SW 1271 (cell line): ENCODE measurements around the gene ABCA10.

Experiments used
- DNase-seq, 2 experiments: peaks; one replicate each; lab custom pipeline; 2025; lab: John Stamatoyannopoulos, UW

ABCA10 gene

DNA sequence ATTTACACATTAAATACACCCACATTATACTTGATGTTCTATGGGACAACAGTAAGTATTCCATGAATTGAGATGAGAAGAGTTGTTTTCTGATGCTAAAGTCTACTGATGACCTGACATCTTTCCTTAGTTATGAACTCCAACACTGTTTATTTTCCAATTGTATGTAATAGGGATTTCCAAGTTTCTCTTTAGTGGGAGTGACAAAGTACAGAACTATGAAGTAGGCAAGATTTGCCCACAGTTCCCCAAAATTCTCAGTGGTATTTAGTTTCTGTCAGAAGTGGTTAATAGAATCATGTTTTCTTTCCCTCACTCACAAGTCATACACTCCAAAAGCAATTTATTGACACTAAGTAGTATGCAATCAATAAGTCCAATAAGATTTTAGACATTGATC lies 64.4 kb downstream of the ABCA10 start:
- no peak for DNase-seq

DNA sequence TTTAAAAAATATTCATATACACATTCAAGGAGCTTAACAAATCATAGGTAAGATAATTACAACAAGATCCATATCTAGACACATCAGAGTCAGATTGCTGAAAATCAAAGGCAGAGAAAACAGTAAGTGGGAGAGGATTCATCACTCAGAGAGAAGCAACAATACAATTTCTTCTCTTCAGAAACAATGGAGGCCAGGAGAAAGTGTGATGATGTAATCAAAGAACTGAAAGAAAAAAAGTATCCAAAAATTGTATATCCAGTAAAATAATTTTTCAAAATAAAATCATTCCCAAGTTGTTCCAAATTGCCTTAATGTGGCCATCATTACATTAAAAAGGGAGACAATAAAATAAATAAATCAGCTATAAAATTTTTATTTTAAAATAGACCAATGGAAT lies 69.2 kb downstream of the ABCA10 start:
- no peak for DNase-seq

DNA sequence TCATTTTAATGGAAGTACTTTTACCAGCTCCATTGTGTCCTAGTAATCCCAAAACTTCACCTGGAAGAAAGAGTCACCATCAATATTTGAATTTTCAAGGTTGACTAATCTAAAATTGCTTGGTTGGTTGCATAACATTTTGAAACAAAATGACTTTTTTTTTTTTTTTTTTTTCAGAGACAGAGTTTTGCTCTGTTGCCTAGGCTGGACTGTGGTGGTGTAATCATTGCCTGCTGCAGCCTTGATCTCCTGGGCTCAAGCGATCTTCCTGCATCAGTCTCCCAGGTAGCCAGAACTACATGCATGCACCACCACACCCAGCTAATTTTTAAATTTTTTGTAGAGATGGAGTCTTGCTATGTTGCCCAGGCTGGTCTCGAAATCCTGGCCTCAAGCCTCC lies 74.4 kb downstream of the ABCA10 start:
- no peak for DNase-seq

DNA sequence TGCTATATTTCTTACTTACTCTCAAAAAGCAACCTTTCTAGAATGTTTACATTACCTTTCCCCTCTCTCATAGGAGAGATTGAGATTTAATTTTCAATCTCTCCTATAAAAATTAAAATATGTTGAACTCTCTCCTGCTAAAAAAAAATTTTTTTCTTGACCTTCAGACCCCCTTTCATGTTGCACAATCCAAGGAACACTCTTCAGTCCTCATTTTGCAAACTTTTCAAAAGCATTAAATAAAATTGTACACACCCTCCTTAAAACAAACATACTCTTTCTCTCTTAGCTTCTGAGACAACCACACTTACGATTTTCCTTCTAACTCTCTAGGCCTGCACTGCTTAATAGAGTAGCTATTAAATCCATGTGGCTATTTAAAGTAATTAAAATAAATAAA lies 78.3 kb downstream of the ABCA10 start:
- DNase-seq = no peak

DNA sequence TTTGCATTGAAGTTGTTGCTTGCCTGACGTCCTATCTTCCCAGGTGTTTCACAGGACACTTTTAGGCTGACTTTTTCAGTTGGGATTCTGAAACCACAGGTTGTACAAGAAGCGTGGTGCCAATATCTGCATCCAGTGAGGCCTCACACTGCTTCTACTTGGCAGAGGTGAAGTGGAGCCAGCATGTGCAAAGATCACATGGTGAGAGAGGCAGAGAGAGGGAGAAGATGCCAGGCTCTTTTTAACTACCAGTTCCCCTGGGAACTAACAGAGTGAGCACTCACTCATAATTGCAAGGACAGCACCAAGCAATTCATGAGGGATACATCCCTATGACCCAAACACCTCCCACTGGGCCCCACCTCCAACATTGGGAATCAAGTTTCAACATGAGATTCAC lies 81.2 kb downstream of the ABCA10 start:
- DNase-seq = no peak

DNA sequence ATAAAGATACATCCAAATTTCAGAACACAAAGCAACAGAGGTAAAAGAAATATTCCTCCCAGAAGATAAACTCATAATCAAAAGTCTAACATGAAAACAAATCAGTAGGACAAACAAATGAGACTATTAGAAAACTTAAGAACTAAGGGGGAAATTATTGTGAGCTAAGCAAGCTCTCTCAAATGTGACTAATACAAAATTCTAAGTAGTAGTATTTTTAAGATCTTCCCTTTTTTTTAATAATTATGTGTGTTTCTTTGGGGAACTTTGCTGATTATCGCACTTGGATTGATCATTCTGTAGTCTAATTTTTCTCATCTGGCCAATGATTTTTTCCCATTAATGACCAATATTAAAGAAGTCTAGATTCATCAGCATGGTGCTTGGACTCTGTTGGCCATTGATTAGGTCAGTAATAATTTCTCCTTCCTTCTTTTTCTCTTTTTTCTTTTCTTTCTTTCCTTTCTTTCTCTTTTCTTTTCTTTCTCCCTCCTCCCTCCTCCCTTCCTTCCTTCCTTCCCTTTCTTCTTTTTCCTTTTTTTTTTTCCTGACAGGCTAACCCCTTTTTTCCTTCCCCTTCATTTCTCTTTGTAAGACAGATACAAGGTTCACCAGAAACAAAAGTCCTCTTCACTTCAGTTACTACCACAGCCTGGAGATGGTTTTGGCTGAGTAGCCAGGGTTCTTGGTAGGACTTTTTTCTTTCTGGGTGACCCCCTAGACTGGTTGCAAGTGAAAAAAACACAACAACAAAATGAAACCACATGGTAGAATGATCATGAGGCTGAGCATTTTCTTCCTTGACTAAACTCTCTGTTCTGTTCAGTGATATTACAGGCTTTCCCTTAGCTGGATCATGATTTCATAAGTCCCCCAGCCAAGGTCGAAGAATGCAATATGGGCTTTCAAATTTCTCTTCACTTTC lies 84.0 kb downstream of the ABCA10 start:
- no peak for DNase-seq

DNA sequence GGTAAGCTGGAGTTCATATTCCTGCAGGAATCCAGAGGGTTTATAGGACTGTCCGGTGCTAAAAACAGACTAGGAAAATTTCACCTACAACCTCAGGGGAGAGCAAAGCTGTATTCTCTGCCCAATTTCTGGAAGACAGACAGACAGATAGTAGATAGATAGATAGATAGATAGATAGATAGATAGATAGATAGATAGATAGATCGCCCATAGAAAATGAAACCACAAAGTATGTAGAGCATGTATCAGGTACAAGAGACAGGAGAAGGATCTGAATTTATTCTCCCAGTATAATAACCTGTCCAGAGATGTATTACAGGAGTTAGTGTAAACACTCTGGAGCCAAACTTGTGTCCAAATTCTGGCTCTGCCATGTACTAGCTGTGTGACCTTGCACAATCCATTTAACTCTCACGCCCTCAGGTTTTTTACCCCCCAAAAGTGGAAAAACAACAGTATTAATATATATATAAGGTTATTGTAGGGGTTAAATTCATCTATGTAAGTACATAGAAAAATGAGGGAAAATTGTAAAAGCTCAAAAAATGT lies 84.9 kb downstream of the ABCA10 start:
- no peak for DNase-seq

DNA sequence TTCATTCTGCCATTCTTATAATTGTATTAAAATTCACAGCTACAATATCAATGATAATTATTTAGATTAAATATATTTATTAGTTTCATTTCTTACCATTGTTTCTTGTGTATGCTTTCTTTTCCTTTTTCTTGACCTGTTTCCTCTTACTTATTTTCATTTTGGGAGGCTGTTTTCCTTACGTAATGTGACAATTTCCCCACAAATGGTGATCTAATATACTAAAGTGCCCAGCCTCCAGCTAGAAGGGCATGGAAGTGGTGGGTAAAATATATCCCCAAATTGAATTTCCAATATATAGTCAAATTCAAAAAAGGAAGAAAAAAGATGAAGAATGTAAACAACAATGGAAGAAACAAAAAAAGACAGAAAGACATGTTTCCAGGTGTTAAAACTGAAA lies 85.5 kb downstream of the ABCA10 start:
- no peak for DNase-seq

DNA sequence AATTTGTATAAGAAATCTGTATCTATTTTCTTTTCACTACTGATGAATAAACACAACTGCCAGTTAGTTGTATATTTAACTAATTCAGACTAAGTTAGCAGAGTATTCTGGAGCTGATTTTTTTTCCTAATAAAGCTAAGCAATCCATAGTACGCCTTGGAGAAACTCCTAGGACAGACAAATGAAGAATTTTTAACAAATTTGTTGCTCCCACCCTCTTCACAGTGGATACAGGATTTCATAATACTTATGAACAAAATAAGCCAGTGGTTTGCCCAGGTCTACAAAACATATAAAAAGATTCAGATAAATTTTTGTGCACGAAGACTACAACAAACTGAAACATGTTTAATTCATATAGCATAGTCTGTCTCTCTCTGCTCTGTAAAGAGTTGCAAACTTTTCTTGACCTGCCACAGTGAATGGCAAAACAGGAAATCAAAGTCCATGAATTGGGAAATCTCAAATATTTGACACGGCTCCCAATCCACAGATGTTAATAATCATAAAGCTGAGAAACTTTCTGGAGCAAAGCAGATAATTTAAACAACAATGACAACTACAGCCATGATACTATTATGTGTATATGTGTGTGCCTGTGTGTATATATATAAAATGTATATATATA lies 86.3 kb downstream of the ABCA10 start:
- DNase-seq = no peak

DNA sequence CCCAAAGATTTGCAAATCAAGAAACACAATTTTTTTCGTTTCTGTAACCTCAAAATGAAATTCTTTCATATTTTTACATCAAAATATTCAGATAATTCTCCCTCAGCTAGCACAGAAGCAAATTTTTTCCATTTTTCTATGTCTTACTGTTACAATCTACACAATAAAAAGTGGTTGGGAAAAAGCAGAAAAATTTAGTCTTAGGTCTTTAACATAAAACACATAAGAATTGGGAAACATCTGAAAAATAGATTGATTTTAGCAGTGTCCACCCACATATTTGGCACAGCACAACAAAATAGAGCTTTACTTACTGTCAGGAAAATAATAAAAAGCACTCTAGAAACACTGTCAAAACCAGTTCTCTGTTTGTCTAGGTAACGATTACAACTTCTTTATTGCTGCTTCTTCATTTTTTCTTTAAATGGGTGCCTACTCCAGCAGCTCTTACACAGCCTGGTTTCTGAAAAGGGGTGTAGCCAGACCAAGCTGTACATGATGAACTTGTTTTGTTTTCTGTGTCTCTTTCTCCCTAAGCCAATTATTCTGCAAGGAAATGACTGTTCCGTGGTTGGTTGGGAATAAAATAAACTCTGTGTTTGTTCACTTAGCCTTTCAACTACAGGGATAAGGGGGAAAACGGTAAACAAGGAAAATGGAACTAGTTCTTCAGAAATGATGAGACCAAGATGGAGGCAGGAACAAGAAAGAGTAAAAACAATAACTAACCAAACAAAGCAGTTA lies 87.0 kb downstream of the ABCA10 start, which contains the start of gene ABCA6:
ABCA6 (minus strand) TSS at position 465 of the 744 bp plus-strand sequence. CDS start 1,192 bp downstream, outside the sequence.
- no peak for DNase-seq

DNA sequence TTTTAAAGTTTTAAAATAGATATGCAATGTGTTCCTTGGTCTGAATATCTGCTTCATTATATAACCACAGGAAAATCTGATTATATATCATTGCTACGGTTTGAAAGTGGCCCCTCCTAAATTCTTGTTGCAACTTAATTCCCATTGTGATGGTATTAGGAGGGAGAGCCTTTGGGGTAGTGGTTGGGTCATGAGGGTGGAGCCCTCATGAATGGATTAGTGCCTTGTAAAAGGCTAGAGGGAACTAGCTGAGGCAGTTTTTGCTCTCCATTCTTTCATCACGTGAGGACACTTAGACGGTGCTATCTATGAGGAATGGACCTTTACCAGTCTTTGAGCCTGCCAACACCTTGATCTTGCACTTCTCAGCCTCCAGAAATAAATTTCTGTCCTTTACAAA lies 94.5 kb downstream of the ABCA10 start:
- no peak for DNase-seq

DNA sequence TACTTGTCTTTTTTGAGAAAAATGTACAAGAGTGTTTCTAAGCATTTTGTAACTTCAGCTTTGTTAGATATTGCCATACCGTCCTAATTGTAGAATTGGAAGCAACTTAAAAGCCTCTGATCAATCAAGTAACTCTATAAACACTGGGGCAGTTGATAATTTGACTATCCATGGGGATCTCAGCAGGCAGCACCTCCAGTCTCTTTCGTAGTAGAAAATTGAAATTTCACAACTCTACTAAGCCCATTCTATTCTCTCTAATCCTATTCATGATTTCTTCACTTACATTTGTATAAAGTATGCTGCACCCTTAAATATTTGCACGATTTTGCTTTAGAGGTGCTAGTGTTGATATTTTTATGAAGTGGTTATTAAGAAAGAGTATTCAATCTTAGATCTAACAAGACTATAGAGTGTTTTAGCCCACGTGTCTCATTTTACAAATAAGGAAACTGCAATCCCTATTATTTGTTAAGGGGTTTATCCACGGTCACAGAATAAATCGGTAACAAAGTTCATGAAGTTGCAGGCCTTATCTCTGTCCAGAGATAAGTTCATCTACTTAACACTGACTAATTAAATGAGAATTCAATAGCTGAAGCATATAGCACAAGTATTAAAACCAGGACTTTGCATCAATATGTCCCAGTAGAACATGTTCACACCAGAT lies 97.9 kb downstream of the ABCA10 start:
- no peak for DNase-seq

DNA sequence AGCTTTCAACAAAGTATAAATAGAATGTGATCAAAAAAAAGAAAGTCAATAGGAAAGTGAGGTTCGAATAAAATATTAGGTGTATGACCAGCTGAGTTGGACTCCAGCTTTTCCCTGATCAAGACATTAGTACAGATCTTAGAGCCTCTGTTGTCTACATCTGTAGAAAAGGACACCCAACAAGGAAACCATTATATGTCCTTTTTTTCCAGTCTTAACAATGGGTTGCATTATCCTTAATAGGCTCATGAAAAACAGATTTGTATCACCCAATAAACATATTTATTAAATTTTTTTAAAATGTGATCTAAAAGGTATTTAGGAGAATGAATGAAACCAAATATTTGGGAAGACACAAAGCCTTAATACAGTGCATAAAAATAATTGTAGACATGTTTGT lies 105.0 kb downstream of the ABCA10 start:
- no peak for DNase-seq

DNA sequence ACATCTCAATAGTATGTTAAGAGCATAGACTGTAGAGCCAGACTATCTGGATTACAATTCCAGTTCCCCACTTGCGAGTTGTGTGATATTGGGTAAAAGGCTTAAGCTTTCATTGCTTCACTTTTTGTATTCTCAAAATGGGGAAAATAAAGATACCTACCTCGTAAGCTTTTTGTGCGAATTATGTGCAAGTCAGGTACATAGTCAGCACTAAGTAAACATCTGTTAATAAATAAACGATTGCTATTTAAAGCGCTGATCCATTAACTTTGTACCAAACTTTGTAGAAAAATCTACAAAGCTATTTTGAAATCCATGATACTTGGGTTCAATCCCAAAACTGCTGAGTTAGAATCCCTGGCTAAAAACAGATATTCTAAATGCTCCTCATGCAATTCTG lies 106.6 kb downstream of the ABCA10 start:
- DNase-seq = no peak

DNA sequence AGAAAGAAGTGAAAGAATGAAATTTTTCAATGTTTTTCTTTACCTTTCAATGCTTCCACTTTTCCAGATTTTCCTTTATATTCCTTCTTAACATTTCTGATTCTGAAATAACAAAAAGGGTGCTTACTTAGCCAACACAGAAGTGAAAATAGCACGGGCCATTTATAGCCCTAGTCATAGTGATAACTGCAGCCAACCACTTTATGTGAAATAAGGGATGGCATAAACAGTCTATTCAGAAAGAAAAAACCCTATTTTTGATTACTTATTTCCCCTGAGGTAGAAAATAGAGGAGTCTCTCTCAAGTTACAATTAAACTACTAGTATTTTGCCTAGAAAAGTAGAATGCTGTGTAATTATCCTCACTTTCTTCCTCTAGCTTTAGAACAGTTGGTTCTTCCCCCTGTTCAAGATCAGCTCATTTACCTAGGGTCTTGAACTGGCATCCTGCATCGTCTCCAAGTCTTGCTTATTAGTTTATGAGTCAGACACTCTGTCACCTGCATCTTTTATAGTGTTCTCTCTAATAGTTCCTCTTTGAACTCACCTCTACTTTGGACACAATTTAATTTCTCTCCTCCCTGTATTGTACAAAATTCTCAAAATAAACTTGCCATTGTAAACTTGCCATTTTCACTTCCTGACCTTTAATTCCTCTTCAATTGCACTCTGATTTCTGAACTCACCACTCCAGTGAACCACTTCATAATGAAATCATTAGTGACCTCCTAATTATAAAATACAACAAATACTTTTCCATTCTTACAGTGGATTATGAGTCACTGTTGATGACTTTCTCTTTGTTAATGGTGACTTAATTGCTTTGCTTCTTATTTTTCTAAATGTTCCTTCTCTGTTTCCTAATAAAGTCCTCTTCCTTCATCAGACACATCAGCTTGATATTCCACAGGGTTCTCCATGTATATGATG lies 110.5 kb downstream of the ABCA10 start:
- no peak for DNase-seq

DNA sequence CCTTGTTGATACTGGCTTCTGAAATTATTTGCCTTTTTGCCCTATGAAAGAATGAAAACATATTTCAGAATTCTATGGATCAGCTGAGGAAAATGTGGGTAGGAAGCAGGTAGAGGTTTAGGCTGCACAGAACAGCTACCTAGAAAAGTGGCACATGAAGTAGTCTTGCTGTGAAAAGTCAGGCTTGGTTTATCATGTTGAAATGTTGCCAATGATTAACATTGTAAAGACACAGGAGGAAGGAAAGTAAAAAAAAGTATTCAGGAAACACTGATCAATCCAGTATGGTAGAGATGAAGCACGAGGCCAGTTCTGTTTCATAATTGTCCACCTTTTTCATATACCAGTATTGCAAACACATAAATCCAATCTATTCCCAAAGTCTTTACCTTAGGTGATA lies 116.8 kb downstream of the ABCA10 start:
- DNase-seq = no peak

DNA sequence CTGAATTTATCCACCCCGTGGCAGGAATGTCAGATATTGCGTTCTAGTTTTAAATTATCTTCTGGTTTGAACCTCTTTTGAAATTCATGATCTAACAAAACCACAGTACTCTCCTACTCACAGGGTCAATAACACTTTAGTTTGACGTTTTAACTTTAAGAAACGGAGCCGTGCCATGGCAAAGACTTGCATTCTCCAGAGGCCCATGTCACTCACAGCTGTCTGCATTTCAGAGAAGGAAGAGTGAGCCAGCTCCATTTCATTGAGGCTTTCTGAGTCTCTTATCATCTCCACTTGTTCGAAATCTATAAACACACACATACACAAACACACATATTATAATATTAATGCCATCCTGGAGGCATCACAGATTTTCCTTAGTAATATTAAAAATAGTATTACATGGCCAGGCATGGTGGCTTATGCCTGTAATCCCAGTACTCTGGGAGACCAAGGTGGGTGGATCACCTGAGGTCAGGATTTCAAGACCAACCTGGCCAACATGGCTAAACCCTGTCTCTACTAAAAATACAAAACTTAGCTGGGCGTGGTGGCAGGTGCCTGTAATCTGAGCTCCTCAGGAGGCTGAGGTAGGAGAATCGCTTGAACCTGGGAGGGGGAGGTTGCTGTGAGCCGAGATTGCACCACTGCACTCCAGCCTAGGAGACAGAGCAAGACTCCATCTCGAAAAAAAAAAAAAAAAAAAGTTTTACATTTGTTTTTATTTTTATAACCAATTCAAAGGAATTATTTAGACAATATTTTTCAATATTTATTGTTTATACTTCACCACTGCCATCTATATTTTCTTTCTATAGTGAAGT lies 122.5 kb downstream of the ABCA10 start:
- no peak for DNase-seq

DNA sequence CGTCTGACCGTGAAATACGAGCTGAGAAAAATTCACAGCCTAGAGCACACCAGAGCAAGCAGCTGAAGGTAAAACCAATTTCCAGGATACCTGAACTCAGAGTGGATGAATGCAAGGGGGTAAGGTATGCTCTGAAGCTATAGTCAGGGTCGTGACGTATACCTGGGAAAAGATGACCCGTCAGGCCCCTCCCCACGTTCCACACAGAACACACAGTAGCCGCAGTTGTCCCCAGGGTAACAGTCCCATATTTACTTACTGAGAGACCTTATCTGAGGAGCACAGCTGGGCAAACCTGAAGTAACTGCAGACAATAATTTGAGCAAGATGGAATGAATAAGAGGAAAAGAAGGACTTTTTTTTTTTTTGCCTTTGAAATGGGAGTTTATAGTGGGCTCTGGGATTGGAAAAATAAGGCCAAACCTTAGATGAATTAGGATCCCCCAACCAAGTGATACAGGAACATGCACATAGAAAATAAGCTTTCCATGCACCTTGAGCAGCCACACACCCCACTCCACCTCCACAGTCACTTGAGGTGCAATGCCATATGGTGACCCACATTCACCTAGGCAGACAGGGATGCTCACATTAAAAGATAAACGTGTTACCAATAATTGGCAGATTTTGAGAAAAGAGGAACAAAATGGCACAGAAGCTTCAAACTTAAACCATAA lies 124.9 kb downstream of the ABCA10 start:
- DNase-seq = no peak

DNA sequence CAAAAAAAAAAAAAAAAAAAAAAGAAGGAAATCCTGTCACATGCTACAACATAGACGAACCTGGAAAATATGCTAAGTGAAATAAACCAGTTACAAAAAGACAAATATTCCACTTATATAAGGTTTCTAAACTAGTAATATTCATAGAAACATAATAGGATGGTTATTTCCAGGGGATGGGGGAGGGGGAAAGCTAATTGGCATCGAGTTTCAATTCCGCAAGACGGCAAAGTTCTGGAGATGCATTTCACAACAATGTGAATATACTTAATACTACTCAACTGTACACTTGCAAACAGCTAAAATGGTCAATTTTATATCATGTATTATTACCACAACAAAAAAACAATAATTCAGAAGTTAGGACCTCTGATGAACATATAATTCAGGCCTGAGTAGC lies 130.0 kb downstream of the ABCA10 start:
- DNase-seq = no peak
